ENCODE measurements around the gene FCRL5.

Gene FCRL5

GRCh38 chr1:157523774-157524493 lies 28.4 kb downstream of the FCRL5 start:
- no peak for DNase-seq

GRCh38 chr1:157521056-157521455 lies 31.3 kb downstream of the FCRL5 start:
- no peak for DNase-seq

- DNase-seq, result no peak
Observed at GRCh38 chr1:157520386-157520935, 31.9 kb downstream of the FCRL5 start.

- no peak for DNase-seq
Observed at GRCh38 chr1:157519451-157519850, 32.9 kb downstream of the FCRL5 start.

GRCh38 chr1:157517016-157517415 lies 35.3 kb downstream of the FCRL5 start:
- DNase-seq, result no peak

GRCh38 chr1:157515709-157516108 lies 36.6 kb downstream of the FCRL5 start:
- no peak for DNase-seq

GRCh38 chr1:157515141-157515540 lies 37.2 kb downstream of the FCRL5 start:
- DNase-seq, result no peak

- no peak for DNase-seq
Observed at GRCh38 chr1:157512036-157512969, 40.0 kb downstream of the FCRL5 start.

GRCh38 chr1:157509546-157510232 lies 42.6 kb downstream of the FCRL5 start:
- DNase-seq, result no peak

- DNase-seq, result no peak
Observed at GRCh38 chr1:157505481-157506272, 46.6 kb downstream of the FCRL5 start.

- no peak for DNase-seq
Observed at GRCh38 chr1:157504646-157505045, 47.7 kb downstream of the FCRL5 start.

- no peak for DNase-seq
Observed at GRCh38 chr1:157499521-157499920, 52.8 kb downstream of the FCRL5 start.

- no peak for DNase-seq
Observed at GRCh38 chr1:157498736-157499090, 53.6 kb downstream of the FCRL5 start.

- no peak for DNase-seq
Observed at GRCh38 chr1:157497987-157498735, 54.2 kb downstream of the FCRL5 start.

- DNase-seq, result no peak
Observed at GRCh38 chr1:157497284-157497683, 55.0 kb downstream of the FCRL5 start.

- peak in 1 of 2 experiments; percentile 16 for DNase-seq
Observed at GRCh38 chr1:157496121-157496526, 56.2 kb downstream of the FCRL5 start.

- no peak for DNase-seq
Observed at GRCh38 chr1:157495285-157495684, 57.0 kb downstream of the FCRL5 start.

- no peak for DNase-seq
Observed at GRCh38 chr1:157494093-157494492, 58.2 kb downstream of the FCRL5 start.

GRCh38 chr1:157490467-157491165 lies 61.7 kb downstream of the FCRL5 start:
- peak; percentile 16 to 50 for DNase-seq

GRCh38 chr1:157488156-157488555 lies 64.2 kb downstream of the FCRL5 start:
- no peak for DNase-seq

GRCh38 chr1:157487504-157487903 lies 64.8 kb downstream of the FCRL5 start:
- DNase-seq, result no peak

Data from stimulated activated CD4-positive, alpha-beta T cell treated with anti-CD3 and anti-CD28 coated beads, Interleukin-4, amount 100 ng/mL, for 4 hours (primary cell).